Left renal cortex interstitium (tissue), 4 donors: ENCODE results near the gene SESN1. TPM values are rescaled to one million over a fixed set of nuclear protein-coding genes. Genes with fewer than 3 reads are reported as not detected.
A peak's percentile ranks its signal among the peaks of the same experiment; 100 is the strongest.
"Not testable (repeated sequence)": the region's sequence is repeated elsewhere in the genome, so short reads cannot be mapped to it uniquely, and the experiment has no call there.

Experiments used
- DNase-seq, 4 donors: peaks; one replicate each; pipeline ENCODE4 v3.0.0-alpha.2; 2013; ENCODE audit warnings: low read depth in 4 of 4, low spot score in 2 of 4, missing footprints in 1 of 4
- polyA plus RNA-seq, 4 donors: library from polyadenylated mRNA; unstranded; fragments of 120-200 nt; gene quantifications; one replicate each; pipeline ENCODE4 v1.2.1, GENCODE V29; 2013; ENCODE audit not compliant: insufficient read length in 4 of 4

SESN1 gene
- polyA plus RNA-seq, 4 donors, result 22.8 to 29.0 (median 25.3) TPM

- DNase-seq, result no peak
Observed at GRCh38 chr6:109095835-109096084, 1.1 kb upstream of the SESN1 start.

GRCh38 chr6:109095036-109095834, 589 bp upstream of the SESN1 start, which contains the start of gene CEP57L1:
Gene CEP57L1 (plus strand): TSS chr6:109095507. CDS start chr6:109145222, 49,715 bp downstream.
- peak; percentile 96 to 99 (median 96) for DNase-seq

GRCh38 chr6:109093732-109094415, 772 bp downstream of the SESN1 start:
- DNase-seq, result no peak

- DNase-seq, result no peak
Observed at GRCh38 chr6:109092074-109092473, 2.6 kb downstream of the SESN1 start.

GRCh38 chr6:109091314-109092024, 3.2 kb downstream of the SESN1 start:
- DNase-seq, result no peak

- no peak for DNase-seq
Observed at GRCh38 chr6:109088995-109089394, 5.7 kb downstream of the SESN1 start.

- no peak for DNase-seq
Observed at GRCh38 chr6:109087661-109088264, 6.9 kb downstream of the SESN1 start.

GRCh38 chr6:109084146-109084545, 10.5 kb downstream of the SESN1 start:
- DNase-seq, result not testable (repeated sequence)

- DNase-seq, result no peak
Observed at GRCh38 chr6:109083657-109084056, 11.0 kb downstream of the SESN1 start.

- DNase-seq, result no peak
Observed at GRCh38 chr6:109082188-109082577, 12.5 kb downstream of the SESN1 start.

- no peak for DNase-seq
Observed at GRCh38 chr6:109081516-109082187, 13.0 kb downstream of the SESN1 start.

GRCh38 chr6:109081026-109081425, 13.6 kb downstream of the SESN1 start:
- no peak for DNase-seq

- no peak for DNase-seq
Observed at GRCh38 chr6:109079981-109080380, 14.7 kb downstream of the SESN1 start.

- DNase-seq, result no peak
Observed at GRCh38 chr6:109076377-109076776, 18.3 kb downstream of the SESN1 start.

- DNase-seq, result no peak
Observed at GRCh38 chr6:109075934-109076333, 18.7 kb downstream of the SESN1 start.

GRCh38 chr6:109074133-109074415, 20.6 kb downstream of the SESN1 start:
- DNase-seq, result no peak

GRCh38 chr6:109073344-109074132, 21.1 kb downstream of the SESN1 start:
- DNase-seq, result peak in 1 of 4 donors; percentile 72

- DNase-seq, result no peak
Observed at GRCh38 chr6:109071125-109071917, 23.3 kb downstream of the SESN1 start.

- DNase-seq, result no peak
Observed at GRCh38 chr6:109069746-109070145, 24.9 kb downstream of the SESN1 start.
